ENCODE results near the gene KRT39. TPM values are rescaled to one million over a fixed set of nuclear protein-coding genes. Genes with fewer than 3 reads are reported as not detected.

The KRT39 gene
- polyA plus RNA-seq, 3 donors = not detected

DNA sequence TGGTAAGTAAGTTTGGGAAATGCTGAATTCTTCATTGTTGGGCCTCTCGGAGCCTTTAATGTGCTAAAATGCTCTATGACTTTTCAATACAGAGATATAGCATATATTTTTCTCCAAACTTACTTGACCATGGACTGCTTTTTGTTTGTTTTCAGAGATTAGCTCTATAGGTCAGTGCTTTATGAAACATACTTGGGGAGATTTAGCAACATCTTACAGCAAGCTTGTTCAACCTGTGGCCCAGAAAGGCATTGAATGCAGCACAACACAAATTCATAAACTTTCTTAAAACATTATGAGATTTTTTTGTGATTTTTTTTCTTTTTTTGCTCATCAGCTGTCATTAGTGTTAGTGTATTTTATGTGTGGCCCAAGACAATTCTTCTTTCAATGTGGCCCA, 43.2 kb upstream of the KRT39 start:
- Histone ChIP-seq H3K79me2 (ENCODE audit: insufficient read depth, low read length) (no peaks in the 10 kb centered on the region), H3K4me1 (ENCODE audit: control insufficient read depth in 1 of 2, insufficient read depth in 2 of 2, low read length in 2 of 2) (no peaks in the 10 kb centered on the region), H2AFZ (ENCODE audit: insufficient read depth, low read depth, low read length, poor library complexity, severe bottlenecking) (no peak overlapping the region), H3K27me3 (ENCODE audit: control insufficient read depth in 2 of 2, insufficient read depth in 2 of 2, low read length in 2 of 2) (no peaks in the 10 kb centered on the region), H3K27ac (ENCODE audit: low read depth in 1 of 2, low read length in 2 of 2) (no peak overlapping the region), H3K4me2 (replicated peaks; ENCODE audit: extremely low read depth, low read length, poor library complexity, severe bottlenecking) (no peak overlapping the region), H4K20me1 (ENCODE audit: insufficient read depth, low read length) (no peaks in the 10 kb centered on the region), H3K9ac (ENCODE audit: insufficient read depth, low read length, poor library complexity, severe bottlenecking) (no peak overlapping the region), H3K9me3 (replicated peaks in 1 of 2; ENCODE audit: control insufficient read depth in 1 of 2, insufficient read depth in 1 of 2, low read length in 2 of 2) (no peaks in the 10 kb centered on the region), H3K36me3 (replicated peaks in 1 of 2; ENCODE audit: control insufficient read depth in 1 of 2, insufficient read depth in 2 of 2, low read length in 2 of 2) (no peaks in the 10 kb centered on the region), H3K4me3 (replicated peaks in 1 of 3; ENCODE audit: low read depth in 2 of 3, low read length in 3 of 3) (no peak overlapping the region)
- Mint-ChIP-seq H3K27me3 (ENCODE audit: low read depth in 3 of 3) (peaks cover 0 to 3% (median 3%) of the 10 kb centered on the region in 3 donors), H3K36me3 (no peaks in the 10 kb centered on the region), H3K4me1 (no peaks in the 10 kb centered on the region), H3K9me3 (peaks cover 0 to 2% (median 0%) of the 10 kb centered on the region in 7 donors), H3K27ac (no peak overlapping the region), H3K4me3 (no peak overlapping the region)
- TF ChIP-seq, protein P1, sequence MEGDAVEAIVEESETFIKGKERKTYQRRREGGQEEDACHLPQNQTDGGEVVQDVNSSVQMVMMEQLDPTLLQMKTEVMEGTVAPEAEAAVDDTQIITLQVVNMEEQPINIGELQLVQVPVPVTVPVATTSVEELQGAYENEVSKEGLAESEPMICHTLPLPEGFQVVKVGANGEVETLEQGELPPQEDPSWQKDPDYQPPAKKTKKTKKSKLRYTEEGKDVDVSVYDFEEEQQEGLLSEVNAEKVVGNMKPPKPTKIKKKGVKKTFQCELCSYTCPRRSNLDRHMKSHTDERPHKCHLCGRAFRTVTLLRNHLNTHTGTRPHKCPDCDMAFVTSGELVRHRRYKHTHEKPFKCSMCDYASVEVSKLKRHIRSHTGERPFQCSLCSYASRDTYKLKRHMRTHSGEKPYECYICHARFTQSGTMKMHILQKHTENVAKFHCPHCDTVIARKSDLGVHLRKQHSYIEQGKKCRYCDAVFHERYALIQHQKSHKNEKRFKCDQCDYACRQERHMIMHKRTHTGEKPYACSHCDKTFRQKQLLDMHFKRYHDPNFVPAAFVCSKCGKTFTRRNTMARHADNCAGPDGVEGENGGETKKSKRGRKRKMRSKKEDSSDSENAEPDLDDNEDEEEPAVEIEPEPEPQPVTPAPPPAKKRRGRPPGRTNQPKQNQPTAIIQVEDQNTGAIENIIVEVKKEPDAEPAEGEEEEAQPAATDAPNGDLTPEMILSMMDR (IDR thresholded peaks at IDR 0.05) = no peak
- intact Hi-C loops (cut with micrococcal nuclease) = no loop called here
- DNase-seq = no peak
- WGBS (ENCODE audit: insufficient coverage) = no CpG with 5 or more reads among the region's 1 CpG

DNA sequence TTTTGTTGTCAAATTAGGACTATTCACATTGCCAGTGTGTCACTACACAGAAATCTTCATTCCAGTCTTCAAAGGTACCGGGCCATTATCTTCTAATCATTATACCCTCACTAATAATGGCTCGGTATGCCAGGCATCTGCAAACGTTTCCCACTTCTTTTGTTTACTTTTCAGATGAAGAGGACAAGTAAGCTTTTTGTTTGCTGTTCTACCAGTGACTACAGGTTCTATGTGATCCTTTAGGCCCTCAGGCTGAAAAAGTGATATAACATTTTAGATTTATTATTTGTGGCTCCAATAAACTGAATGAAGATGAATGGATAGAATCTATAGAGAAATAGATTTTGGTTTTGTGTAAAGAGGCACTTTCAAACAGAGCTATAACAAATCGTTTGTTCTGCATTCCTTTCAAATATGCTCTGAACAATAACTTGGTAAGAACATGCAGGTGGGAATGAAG, 42.6 kb upstream of the KRT39 start:
- intact Hi-C loops (cut with micrococcal nuclease) = no loop called here
- TF ChIP-seq, protein P1 (IDR thresholded peaks at IDR 0.05) = no peak
- 100% methylated on average over 1 of the region's 4 CpGs for WGBS (ENCODE audit: insufficient coverage)
- no peaks in the 10 kb centered on the region for H3K9me3 ChIP-seq (replicated peaks in 1 of 2; ENCODE audit: control insufficient read depth in 1 of 2, insufficient read depth in 1 of 2, low read length in 2 of 2)
- H3K27me3 Mint-ChIP-seq (ENCODE audit: low read depth in 3 of 3) = peaks cover 2 to 3% (median 3%) of the 10 kb centered on the region in 3 donors
- H3K27ac Mint-ChIP-seq = no peak overlapping the region
- H4K20me1 ChIP-seq (ENCODE audit: insufficient read depth, low read length) = no peaks in the 10 kb centered on the region
- H3K4me1 ChIP-seq (ENCODE audit: control insufficient read depth in 1 of 2, insufficient read depth in 2 of 2, low read length in 2 of 2) = no peaks in the 10 kb centered on the region
- no peak overlapping the region for H3K4me3 ChIP-seq (replicated peaks in 1 of 3; ENCODE audit: low read depth in 2 of 3, low read length in 3 of 3)
- no peaks in the 10 kb centered on the region for H3K79me2 ChIP-seq (ENCODE audit: insufficient read depth, low read length)
- no peaks in the 10 kb centered on the region for H3K36me3 Mint-ChIP-seq
- no peak overlapping the region for H2AFZ ChIP-seq (ENCODE audit: insufficient read depth, low read depth, low read length, poor library complexity, severe bottlenecking)
- no peak overlapping the region for H3K4me2 ChIP-seq (replicated peaks; ENCODE audit: extremely low read depth, low read length, poor library complexity, severe bottlenecking)
- no peaks in the 10 kb centered on the region for H3K4me1 Mint-ChIP-seq
- no peak overlapping the region for H3K9ac ChIP-seq (ENCODE audit: insufficient read depth, low read length, poor library complexity, severe bottlenecking)
- DNase-seq = no peak
- peaks cover 0 to 2% (median 0%) of the 10 kb centered on the region in 7 donors for H3K9me3 Mint-ChIP-seq
- no peak overlapping the region for H3K4me3 Mint-ChIP-seq
- no peak overlapping the region for H3K27ac ChIP-seq (ENCODE audit: low read depth in 1 of 2, low read length in 2 of 2)
- H3K27me3 ChIP-seq (ENCODE audit: control insufficient read depth in 2 of 2, insufficient read depth in 2 of 2, low read length in 2 of 2) = no peaks in the 10 kb centered on the region
- H3K36me3 ChIP-seq (replicated peaks in 1 of 2; ENCODE audit: control insufficient read depth in 1 of 2, insufficient read depth in 2 of 2, low read length in 2 of 2) = no peaks in the 10 kb centered on the region

Data from CD14-positive monocyte (primary cell).